GM20000 (cell line): Measurements from ENCODE around the gene GALP.

ENCODE experiments used
- DNase-seq: peaks from one replicate; pipeline ENCODE4 v3.0.0; 2012; ENCODE audit warnings: low spot score
- CTCF ChIP-seq: IDR thresholded peaks from 2 replicates; pipeline ENCODE4 v1.5.1; 2012; ENCODE audit warnings: mild to moderate bottlenecking, control low read depth; ENCODE audit errors: extremely low read depth, missing control alignments

The GALP gene

DNA sequence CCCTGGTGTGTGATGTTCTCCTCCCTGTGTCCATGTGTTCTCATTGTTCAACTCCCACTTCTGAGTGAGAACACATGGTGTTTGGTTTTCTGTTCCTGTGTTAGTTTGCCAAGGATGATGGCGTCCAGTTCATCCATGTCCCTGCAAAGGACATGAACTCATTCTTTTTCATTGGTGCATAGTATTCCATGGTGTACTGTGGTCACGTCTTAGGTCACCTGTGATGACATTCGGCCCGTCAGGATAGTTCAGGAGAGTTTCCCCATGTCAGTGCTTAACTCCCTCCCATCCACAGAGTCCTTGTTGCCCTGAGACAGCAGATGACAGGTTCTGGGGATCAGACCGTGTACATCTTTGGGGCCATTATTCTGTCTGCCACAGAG is 26.2 kb upstream of the GALP start:
- TF ChIP-seq CTCF = no peak
- DNase-seq = no peak

GRCh38 chr19:56150358-56150757 is 25.4 kb upstream of the GALP start:
- no peak for TF ChIP-seq CTCF
- no peak for DNase-seq

DNA sequence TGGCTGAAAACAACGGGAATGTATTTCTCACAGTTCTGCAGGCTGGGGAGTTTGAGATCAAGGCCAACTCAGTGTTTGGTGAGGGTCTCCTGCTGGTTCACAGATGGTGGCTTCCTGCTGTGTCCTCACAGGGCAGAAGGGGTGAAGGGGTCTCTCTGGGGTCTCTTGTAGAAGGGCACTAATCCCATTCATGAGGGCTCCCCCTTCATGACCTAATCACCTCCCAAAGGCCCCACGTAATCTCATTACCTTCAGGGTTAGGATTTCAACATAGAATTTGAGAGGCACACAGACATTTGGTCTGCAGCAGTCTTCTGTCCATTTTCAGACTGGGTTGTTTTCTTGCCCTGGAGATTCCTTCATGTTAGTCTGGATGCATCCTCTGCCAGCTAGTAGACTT is 23.2 kb upstream of the GALP start:
- no peak for DNase-seq
- TF ChIP-seq CTCF = no peak

- no peak for TF ChIP-seq CTCF
- DNase-seq = no peak
Measured at GRCh38 chr19:56153507-56153906, 22.3 kb upstream of the GALP start.

DNA sequence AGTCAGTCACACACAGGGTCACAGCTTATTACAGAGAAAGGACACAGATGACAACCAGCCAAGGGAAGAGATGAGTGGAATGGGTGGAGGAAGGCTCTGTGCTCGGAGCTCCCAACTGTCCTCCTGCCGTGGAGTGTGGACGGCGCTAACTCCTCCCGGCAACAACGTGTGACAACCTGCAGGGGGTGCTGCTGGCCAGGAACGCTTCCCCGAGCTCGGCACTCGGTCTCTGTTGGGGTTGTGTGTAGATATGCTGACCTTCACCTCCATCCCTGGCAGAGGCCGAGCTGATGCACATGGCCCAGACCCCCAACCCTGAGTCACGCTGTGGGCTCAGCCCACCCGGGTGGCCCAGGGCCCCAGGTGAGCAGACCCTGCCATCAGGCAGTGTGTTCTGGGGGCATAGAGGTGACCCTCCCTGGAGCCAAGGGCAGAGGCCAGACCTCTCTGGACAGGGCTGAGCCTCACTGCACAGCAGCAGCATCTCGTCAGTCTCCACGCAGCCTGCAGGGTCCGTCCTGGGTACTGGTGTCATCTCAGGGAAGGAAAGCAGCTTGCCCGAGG is 20.6 kb upstream of the GALP start:
- TF ChIP-seq CTCF = no peak
- DNase-seq = no peak

DNA sequence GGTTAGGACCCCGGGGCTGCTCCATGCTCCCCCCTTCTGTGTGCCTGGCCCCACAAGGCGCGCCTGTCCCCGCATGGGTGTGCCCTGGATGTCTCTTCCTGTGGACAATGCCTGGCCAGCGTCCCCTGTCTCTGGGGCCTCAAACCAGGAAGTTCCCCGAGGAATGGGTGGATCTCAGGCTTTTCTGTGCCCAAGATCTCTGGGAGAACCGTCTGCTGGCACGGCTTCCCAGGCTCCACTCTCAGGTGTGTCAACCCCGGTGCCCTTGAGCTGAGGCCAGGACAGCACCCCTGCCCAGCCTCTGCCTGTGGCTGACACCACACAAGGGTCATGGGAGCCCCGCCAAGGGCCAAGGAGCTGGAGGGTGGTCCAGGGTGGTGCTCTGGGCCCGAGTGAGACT is 19.0 kb upstream of the GALP start:
- DNase-seq = no peak
- TF ChIP-seq CTCF = no peak

GRCh38 chr19:56158170-56158757 is 17.5 kb upstream of the GALP start:
- no peak for TF ChIP-seq CTCF
- DNase-seq = no peak
